ENCODE measurements around the gene PSME2. TPM values are rescaled to one million over a fixed set of nuclear protein-coding genes. Genes with fewer than 3 reads are reported as not detected.
A peak's percentile ranks its signal among the peaks of the same experiment; 100 is the strongest.

The PSME2 gene
- total and polyA plus RNA-seq, 2 of the 13 experiments (the other 11 are each of a cell fraction or from before 2014, with no cell fraction given) = 332 to 716 TPM

DNA sequence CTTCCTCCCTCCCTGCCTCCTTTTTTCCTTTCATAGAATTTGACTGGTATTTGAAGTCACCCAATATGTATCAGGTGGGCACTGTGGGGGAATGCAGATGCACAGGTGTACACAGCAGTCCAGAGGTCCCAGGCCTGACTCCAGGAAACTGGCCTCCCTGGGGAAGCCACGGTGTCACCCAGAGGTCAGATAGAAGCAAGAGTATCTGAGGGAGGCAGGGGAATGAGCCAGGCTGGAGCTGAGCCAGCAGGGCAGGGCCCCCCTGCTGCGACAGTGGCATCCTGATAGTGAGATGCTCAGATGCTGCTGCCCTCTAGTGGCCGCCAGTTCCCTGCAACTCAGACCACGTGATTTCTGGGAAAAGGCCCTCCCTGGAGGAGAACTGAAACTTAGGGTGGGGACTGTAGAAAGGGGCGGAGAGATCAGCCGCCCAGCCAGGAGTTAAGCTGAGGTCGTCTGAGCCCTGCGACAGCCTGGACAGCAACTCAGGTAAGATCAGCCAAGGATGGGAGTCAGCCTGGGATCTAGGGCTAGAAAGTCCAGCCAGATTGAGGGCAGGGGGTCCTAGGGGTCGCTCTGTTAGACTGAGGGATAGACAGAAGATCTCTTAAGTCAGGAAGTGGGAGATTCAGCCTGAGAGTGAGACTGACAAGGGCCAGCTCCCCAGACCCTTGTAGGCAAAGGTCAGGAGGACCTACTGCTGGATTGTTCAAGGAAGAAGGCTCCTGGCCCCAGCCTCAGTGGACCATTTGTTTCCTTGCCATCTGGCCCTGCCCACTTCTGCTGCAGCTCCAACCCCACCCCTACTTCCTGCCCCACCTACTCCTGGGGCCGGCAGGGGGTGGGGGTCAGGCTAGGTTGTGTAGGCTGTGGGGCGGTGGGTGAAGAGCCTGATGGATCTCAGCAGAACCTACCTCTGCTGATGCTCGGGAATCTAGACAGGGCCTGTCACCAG lies 14.7 kb upstream of the PSME2 start, which contains the start of gene IRF9 (continued):
- TF ChIP-seq, protein P1, sequence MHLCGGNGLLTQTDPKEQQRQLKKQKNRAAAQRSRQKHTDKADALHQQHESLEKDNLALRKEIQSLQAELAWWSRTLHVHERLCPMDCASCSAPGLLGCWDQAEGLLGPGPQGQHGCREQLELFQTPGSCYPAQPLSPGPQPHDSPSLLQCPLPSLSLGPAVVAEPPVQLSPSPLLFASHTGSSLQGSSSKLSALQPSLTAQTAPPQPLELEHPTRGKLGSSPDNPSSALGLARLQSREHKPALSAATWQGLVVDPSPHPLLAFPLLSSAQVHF (CRISPR knock-in tag; IDR thresholded peaks at IDR 0.05) = 0 out of 2 replicates have a peak, but pooled peaks have one; percentile 49
- TF ChIP-seq HCFC1 (IDR thresholded peaks at IDR 0.05; ENCODE audit: low read depth, low read length) (peak; percentile 53; the same call in 1 of the 2 replicates), GATAD2A (CRISPR knock-in tag; IDR thresholded peaks at IDR 0.05) (peak; percentile 99), HIVEP1 (CRISPR knock-in tag; IDR thresholded peaks at IDR 0.05) (peak; percentile 93), NFYB (CRISPR knock-in tag; IDR thresholded peaks at IDR 0.05) (peak; percentile 67), MYC (CRISPR knock-in tag; IDR thresholded peaks at IDR 0.05; ENCODE audit: borderline replicate concordance) (peak; percentile 99), ZSCAN9 (CRISPR knock-in tag; IDR thresholded peaks at IDR 0.05; ENCODE audit: borderline replicate concordance) (peak; percentile 98), ZNF7 (CRISPR knock-in tag; IDR thresholded peaks at IDR 0.05) (peak; percentile 91), ZNF264 (CRISPR knock-in tag; IDR thresholded peaks at IDR 0.05) (peak; percentile 96), ZNF556 (CRISPR knock-in tag; IDR thresholded peaks at IDR 0.05; ENCODE audit: borderline replicate concordance) (peak; percentile 92; the same call in 1 of the 2 replicates), KDM4B (CRISPR knock-in tag; IDR thresholded peaks at IDR 0.05) (peak; percentile 100), HDAC1 (CRISPR knock-in tag; IDR thresholded peaks at IDR 0.05) (peak; percentile 100), RCOR2 (CRISPR knock-in tag; IDR thresholded peaks at IDR 0.05) (peak; percentile 99)
- TF ChIP-seq, protein P2, sequence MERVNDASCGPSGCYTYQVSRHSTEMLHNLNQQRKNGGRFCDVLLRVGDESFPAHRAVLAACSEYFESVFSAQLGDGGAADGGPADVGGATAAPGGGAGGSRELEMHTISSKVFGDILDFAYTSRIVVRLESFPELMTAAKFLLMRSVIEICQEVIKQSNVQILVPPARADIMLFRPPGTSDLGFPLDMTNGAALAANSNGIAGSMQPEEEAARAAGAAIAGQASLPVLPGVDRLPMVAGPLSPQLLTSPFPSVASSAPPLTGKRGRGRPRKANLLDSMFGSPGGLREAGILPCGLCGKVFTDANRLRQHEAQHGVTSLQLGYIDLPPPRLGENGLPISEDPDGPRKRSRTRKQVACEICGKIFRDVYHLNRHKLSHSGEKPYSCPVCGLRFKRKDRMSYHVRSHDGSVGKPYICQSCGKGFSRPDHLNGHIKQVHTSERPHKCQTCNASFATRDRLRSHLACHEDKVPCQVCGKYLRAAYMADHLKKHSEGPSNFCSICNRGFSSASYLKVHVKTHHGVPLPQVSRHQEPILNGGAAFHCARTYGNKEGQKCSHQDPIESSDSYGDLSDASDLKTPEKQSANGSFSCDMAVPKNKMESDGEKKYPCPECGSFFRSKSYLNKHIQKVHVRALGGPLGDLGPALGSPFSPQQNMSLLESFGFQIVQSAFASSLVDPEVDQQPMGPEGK (CRISPR knock-in tag; IDR thresholded peaks at IDR 0.05) = peak; percentile 100
- TF ChIP-seq, protein P3, sequence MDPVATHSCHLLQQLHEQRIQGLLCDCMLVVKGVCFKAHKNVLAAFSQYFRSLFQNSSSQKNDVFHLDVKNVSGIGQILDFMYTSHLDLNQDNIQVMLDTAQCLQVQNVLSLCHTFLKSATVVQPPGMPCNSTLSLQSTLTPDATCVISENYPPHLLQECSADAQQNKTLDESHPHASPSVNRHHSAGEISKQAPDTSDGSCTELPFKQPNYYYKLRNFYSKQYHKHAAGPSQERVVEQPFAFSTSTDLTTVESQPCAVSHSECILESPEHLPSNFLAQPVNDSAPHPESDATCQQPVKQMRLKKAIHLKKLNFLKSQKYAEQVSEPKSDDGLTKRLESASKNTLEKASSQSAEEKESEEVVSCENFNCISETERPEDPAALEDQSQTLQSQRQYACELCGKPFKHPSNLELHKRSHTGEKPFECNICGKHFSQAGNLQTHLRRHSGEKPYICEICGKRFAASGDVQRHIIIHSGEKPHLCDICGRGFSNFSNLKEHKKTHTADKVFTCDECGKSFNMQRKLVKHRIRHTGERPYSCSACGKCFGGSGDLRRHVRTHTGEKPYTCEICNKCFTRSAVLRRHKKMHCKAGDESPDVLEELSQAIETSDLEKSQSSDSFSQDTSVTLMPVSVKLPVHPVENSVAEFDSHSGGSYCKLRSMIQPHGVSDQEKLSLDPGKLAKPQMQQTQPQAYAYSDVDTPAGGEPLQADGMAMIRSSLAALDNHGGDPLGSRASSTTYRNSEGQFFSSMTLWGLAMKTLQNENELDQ (CRISPR knock-in tag; IDR thresholded peaks at IDR 0.05; ENCODE audit: borderline replicate concordance) = peak; percentile 90; the same call in 1 of the 2 replicates
- TF ChIP-seq, protein P4, sequence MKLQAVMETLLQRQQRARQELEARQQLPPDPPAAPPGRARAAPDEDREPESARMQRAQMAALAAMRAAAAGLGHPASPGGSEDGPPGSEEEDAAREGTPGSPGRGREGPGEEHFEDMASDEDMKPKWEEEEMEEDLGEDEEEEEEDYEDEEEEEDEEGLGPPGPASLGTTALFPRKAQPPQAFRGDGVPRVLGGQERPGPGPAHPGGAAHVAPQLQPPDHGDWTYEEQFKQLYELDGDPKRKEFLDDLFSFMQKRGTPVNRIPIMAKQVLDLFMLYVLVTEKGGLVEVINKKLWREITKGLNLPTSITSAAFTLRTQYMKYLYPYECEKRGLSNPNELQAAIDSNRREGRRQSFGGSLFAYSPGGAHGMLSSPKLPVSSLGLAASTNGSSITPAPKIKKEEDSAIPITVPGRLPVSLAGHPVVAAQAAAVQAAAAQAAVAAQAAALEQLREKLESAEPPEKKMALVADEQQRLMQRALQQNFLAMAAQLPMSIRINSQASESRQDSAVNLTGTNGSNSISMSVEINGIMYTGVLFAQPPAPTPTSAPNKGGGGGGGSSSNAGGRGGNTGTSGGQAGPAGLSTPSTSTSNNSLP (IDR thresholded peaks at IDR 0.05; ENCODE audit: low read depth, low read length) = peak; percentile 70; the same call in 1 of the 2 replicates
- TF ChIP-seq, protein P5, sequence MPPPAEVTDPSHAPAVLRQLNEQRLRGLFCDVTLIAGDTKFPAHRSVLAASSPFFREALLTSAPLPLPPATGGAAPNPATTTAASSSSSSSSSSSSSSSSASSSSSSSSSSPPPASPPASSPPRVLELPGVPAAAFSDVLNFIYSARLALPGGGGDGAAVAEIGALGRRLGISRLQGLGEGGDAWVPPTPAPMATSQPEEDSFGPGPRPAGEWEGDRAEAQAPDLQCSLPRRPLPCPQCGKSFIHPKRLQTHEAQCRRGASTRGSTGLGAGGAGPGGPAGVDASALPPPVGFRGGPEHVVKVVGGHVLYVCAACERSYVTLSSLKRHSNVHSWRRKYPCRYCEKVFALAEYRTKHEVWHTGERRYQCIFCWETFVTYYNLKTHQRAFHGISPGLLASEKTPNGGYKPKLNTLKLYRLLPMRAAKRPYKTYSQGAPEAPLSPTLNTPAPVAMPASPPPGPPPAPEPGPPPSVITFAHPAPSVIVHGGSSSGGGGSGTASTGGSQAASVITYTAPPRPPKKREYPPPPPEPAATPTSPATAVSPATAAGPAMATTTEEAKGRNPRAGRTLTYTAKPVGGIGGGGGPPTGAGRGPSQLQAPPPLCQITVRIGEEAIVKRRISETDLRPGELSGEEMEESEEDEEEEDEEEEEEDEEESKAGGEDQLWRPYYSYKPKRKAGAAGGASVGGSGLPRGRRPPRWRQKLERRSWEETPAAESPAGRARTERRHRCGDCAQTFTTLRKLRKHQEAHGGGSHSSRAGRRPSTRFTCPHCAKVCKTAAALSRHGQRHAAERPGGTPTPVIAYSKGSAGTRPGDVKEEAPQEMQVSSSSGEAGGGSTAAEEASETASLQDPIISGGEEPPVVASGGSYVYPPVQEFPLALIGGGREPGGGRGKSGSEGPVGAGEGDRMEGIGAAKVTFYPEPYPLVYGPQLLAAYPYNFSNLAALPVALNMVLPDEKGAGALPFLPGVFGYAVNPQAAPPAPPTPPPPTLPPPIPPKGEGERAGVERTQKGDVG (CRISPR knock-in tag; IDR thresholded peaks at IDR 0.05; ENCODE audit: borderline replicate concordance) = peak; percentile 98; the same call in 1 of the 2 replicates
- TF ChIP-seq, protein P6, sequence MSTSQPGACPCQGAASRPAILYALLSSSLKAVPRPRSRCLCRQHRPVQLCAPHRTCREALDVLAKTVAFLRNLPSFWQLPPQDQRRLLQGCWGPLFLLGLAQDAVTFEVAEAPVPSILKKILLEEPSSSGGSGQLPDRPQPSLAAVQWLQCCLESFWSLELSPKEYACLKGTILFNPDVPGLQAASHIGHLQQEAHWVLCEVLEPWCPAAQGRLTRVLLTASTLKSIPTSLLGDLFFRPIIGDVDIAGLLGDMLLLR (CRISPR knock-in tag; IDR thresholded peaks at IDR 0.05) = peak; percentile 86
